Myocyte (in vitro differentiated cells): ENCODE measurements around the gene ZNF408. TPM values are rescaled to one million over a fixed set of nuclear protein-coding genes. Genes with fewer than 3 reads are reported as not detected.
A peak's percentile ranks its signal among the peaks of the same experiment; 100 is the strongest.

ENCODE experiments used
- DNase-seq: peaks from one replicate; pipeline ENCODE4 v3.0.0-alpha.2; 2012; ENCODE audit warnings: low read depth
- total RNA-seq: library from RNA; depleted of rRNA; stranded (reverse); fragments of >200 nt; gene quantifications from 2 replicates; pipeline ENCODE4 v1.2.3, GENCODE V29; 2014

The ZNF408 gene
- total RNA-seq, 1 donor from 2014 or later = 10.3 TPM

GRCh38 chr11:46725338-46726205, 24.7 kb downstream of the ZNF408 start:
- DNase-seq = no peak

DNA sequence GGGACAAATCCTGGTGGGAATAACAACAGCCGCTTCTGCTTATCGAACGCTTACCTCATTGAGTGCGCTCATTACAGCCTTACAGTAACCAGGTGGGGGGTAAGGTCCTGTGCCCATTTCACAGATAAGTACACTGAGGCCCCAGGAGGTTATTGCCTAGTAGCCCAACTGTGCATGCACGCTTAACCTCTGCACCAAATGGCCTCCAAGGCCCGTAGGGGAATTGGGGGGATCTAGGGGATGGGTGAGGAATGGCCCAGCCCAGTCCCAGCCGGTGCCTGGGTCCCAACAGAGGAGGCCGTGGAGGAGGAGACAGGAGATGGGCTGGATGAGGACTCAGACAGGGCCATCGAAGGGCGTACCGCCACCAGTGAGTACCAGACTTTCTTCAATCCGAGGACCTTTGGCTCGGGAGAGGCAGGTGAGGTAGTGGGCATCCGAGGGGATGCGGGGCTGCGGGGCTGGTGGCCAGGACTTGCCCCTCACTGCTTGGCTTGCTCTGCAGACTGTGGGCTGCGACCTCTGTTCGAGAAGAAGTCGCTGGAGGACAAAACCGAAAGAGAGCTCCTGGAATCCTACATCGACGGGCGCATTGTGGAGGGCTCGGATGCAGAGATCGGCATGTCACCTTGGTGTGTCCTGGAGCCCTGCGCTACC, 25.5 kb downstream of the ZNF408 start:
- no peak for DNase-seq

DNA sequence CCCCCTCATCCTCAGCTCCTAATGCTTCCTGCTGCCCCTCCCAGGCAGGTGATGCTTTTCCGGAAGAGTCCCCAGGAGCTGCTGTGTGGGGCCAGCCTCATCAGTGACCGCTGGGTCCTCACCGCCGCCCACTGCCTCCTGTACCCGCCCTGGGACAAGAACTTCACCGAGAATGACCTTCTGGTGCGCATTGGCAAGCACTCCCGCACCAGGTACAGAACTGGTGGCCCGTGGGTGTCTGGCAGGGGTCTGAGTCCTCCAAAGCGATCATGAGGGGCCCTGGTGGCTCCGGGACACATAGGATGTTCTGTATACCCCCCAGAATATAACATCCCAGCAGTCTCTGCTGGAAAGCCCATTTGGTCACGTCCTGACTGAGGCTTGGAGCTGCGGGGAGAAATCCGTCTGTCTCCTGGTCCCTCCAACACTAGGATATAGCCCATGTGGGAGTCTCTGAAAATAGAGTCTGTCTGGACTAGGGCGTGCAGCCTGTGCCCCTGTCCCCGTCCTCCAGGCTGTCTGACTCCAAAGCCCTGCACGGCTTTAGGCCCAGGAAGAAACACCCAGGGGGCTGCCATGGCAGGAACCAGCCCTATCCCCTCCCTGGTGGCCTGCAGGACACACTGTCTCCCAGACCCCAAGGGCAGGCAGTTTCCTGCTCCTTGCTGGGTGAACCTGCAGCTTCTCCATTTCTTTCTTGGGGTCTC, 27.3 kb downstream of the ZNF408 start:
- no peak for DNase-seq

- DNase-seq = no peak
Measured at GRCh38 chr11:46728659-46729040, 27.8 kb downstream of the ZNF408 start.

- no peak for DNase-seq
Measured at GRCh38 chr11:46729110-46730027, 28.5 kb downstream of the ZNF408 start.

GRCh38 chr11:46731545-46731944, 30.7 kb downstream of the ZNF408 start:
- DNase-seq = no peak

DNA sequence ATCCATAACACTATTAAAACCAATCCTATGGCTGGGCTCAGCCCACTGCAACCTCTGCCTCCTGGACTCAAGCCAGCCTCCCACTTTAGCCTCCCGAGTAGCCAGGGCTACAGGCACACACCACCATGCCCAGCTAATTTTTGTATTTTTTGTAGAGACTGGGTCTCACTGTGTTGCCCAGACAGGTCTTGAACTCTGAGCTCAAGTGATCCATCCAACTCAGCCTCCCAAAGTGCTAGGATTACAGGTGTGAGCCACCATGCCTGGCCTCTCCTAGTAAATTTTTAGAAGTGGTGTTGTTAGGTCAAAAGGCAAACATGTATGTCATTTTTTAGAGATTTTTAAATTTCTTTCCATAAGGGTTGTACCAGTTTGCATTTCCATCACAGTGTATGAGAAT, 32.4 kb downstream of the ZNF408 start:
- no peak for DNase-seq

GRCh38 chr11:46736146-46736545, 35.3 kb downstream of the ZNF408 start:
- DNase-seq = no peak

GRCh38 chr11:46736615-46737014, 35.8 kb downstream of the ZNF408 start:
- DNase-seq = no peak

GRCh38 chr11:46737699-46738098, 36.9 kb downstream of the ZNF408 start:
- no peak for DNase-seq

DNA sequence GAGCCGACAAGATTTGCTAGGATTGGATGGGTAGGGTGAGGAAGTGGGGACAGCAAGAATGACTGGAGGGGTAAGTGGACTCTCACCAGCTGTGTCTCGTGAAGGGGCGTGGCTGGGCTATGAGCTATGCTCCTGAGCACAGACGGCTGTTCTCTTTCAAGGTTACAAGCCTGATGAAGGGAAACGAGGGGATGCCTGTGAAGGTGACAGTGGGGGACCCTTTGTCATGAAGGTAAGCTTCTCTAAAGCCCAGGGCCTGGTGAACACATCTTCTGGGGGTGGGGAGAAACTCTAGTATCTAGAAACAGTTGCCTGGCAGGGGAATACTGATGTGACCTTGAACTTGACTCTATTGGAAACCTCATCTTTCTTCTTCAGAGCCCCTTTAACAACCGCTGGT, 38.1 kb downstream of the ZNF408 start:
- DNase-seq = peak; percentile 13

DNA sequence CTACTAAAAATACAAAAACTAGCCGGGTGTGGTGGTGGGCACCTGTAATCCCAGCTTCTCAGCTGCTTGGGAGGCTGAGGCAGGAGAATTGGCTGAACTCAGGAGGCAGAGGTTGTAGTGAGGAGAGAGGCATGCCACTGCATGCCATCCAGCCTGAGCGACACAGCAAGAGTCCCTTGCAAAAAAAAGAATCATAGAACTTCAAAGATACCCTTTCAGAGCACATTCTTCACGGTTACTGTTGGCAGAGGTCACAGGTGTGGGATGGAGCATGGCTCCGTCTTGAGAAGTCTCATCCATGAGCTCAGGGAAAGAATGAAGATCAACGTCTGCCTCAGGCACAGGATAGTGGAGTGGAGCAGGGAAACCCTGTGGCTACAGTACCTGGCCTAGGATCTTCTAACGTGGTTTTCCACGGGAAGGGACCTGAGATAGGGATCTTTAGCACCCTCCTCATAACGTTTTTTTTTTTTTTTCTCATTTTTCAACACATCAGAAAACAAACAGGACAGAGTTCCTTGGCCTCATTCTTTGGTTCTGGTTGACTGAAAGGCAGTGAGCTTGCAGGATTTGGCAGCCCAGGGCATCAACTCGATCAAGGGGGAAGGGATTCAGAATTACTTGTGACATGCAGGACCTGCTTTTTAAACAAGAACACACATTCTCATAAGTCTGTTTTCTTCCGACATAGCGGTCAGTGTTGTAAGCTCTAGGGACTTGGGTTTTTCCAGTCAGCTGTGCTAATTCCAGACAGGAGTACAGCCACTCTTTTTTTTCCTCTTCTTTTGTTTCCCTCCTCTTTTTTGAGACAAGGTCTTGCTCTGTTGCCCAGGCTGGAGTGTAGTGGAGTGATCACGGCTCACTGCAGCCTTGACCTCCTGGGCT, 41.0 kb downstream of the ZNF408 start:
- DNase-seq = no peak

GRCh38 chr11:46743043-46743442, 42.2 kb downstream of the ZNF408 start:
- no peak for DNase-seq

DNA sequence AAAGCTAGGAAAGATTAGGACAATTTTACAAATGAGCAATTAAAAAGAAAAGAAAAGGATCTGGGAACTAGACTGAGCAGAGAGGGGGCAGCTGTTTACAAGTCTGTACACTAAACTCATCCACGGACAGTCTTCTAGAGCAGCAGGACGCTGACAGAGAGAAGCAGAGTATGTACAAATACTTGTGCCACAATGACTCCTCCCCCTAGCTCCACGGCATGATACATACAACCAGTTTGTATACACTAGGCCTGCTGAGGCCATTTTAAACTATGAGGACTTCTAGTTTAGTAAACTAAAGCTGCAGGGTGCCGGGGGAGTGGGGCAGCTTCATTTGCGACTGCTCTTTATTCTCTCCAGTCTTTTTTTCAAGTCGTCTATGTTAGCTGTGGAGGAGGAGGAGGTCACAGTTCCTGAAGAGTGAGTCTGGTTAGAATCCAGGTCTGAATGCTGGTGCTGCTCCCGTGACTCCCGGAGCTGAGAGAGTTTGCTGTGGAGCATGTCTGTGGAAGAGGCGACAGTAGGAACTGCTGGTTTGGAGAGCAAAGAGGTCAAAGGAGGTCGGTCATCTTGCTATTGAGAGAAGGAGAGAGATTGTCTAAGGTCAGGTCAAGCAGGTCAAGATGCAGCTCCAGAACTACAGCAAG, 43.0 kb downstream of the ZNF408 start:
- DNase-seq = no peak

DNA sequence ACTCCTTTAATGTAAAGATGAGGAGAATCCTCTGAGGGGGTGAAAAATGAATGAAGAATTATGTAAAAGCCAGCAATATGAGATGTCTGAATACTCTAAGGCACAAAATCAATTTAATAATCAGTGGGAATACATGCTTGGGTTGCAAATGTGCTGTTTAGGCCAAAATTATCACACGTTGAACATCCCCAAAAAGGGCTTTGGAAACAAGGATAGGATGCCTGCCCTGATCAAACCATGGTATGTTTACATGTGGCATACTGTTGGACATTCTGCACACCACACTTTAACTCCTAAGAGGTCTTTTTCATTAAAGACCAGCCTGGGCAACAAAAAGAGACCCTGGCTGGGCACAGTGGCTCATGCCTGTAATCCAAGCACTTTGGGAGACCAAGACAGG, 44.5 kb downstream of the ZNF408 start:
- no peak for DNase-seq

DNA sequence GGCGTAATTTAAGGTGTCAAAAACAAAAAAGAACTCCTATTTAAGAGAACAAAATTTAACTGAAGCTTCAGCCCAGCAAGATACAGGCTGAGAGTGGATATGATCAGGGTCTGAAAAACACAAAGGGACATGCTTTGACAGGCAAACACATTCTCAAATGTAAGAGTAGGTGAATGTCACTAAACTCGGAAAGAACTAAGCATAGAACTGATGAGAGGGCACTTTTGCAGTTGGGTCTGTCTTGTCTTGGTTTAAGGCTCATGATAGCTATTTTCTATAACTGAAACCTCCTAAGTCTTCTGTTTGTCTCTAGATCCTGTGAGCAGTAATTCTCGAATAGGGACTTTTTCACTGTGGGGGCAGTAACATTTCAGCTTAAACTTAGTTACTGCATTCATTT, 45.2 kb downstream of the ZNF408 start:
- DNase-seq = no peak

GRCh38 chr11:46747150-46747549, 46.3 kb downstream of the ZNF408 start:
- DNase-seq = no peak
